Pons (tissue), 1 donor: ENCODE measurements around the gene FCHSD2.
A peak's percentile ranks its signal among the peaks of the same experiment; 100 is the strongest.
"Not testable (repeated sequence)": the region's sequence is repeated elsewhere in the genome, so short reads cannot be mapped to it uniquely, and the experiment has no call there.

Experiments used
- DNase-seq: peaks from one replicate; pipeline ENCODE4 v3.0.0-alpha.2; 2016; ENCODE audit warnings: low spot score

The FCHSD2 gene

DNA sequence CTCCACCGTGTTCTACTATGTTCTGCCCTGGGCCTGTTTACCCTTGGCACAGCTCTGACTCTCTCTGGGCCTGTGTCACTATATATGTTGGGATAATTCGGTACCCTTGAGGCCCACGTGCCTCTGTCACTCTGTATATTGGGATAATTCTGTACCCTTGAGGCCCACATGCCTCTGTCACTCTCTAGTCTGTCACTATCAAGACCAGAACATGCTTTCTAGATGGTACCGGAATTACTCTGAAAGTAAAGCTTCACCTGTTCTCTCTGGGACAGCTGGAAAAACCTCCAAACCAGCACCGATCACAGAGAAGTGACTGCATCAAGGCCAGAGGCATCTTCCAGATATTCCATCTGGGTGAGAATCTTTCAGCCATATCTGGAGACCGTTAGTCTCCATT is 9.3 kb upstream of the FCHSD2 start:
- no peak for DNase-seq

DNA sequence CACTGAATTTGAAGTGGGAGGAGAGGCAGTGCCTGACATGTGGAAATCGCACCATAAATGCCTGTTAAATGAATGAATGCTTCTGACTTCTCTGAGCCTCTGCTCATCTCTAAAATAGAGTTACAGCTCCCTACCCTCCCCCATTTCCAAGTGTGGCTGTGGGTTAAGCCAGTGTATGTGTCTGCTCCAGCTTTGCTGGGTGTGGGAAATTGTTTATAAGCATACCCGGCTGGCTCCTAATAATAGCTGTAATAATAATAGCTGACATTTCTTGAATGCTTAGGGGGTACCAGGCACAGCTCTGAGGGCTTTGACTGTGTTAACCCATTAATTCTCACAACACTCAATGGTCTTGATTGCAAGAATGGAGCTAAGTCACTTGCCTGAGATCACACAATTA is 7.0 kb upstream of the FCHSD2 start:
- no peak for DNase-seq

DNA sequence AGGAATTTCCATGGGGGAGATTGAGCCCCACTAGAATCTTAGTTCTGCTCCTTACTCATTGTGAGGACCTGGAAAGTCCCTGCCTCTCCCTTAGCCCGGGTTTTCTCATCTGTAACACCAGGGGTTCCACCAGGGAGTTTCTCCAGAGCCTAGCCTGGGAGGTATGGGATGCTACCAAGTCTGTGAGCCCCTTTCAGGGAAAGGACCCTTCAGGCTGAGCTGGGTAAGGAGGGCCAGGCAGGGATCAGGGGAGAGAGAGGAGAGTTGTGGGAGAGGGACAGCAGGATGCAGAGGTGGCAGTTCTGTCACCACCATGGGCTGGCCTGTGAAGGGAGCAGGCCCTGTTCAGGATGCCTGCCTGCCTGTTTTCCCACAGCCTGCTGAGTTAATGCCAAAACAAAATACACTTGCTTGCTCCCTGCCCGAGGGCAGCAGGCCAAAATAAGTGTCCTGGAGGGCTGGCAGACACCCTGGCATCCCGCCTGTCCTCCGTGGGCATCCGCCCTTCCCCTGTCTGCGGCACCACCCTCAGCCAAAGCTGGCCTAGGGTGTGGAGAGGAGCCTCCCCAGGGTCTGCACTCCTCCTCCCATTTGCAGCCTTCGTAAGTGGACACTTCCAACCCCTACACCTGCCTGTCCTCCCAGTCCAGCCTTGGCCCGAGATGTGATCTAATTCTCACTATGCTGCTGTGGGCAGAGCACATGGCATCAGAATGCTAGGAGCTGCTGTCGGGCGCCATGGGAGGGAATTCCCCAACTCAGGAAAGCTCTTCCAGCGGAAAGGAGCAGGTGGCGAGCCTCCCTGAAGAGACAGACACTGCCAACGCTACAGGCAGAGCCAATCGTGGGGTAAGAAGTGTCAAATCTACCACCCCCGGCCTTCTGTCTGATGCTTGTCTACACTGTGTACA is 5.9 kb upstream of the FCHSD2 start:
- no peak for DNase-seq

DNA sequence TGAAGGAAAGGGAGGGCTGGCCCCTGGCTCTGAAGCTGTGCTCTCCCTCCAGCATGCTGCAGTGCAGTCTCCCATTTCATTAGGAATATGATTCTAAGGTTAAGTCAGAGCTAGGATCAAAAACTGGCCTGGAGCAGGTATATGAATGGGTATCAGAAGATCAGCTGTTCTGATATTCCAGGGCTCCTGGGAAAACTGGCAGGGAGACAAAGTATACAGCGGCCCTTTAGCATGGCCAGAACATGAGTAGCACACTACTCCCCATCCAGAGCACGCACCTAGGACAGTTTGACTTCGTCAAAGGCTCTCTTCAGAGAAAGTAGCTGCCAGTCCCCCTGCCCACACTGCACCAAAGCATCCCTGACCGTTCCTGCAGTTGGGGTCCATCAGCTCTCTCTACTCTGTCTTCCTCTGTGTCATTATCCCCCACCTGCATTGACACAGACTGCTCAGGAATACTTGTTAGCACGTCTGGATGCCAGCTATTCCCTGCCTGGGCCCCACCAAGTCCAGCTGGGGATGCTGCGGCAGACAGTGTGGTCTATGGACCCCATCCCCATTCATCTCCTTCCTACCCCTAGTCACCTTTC is 4.0 kb upstream of the FCHSD2 start:
- no peak for DNase-seq

- DNase-seq: peak; percentile 52
Measured at GRCh38 chr11:73143126-73143838, 1.2 kb upstream of the FCHSD2 start.

GRCh38 chr11:73141309-73142127 is 600 bp downstream of the FCHSD2 start:
- peak; percentile 25 for DNase-seq

DNA sequence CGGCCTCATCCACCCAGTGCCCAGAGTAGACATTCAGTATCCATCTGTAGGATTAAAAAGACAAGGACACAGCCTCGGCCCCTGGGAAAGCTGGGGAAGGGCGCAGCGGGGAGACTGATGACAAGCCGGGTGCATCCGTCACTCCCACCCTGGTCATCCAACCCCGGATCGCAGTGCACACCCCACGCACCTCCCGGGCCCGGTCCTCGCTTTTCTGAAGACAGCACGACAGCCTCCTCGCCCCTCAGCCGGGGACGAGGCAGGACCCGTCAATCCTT is 1.1 kb downstream of the FCHSD2 start:
- DNase-seq: no peak

GRCh38 chr11:73140213-73141030 is 1.7 kb downstream of the FCHSD2 start:
- no peak for DNase-seq

GRCh38 chr11:73139476-73140198 is 2.5 kb downstream of the FCHSD2 start:
- peak; percentile 22 for DNase-seq

DNA sequence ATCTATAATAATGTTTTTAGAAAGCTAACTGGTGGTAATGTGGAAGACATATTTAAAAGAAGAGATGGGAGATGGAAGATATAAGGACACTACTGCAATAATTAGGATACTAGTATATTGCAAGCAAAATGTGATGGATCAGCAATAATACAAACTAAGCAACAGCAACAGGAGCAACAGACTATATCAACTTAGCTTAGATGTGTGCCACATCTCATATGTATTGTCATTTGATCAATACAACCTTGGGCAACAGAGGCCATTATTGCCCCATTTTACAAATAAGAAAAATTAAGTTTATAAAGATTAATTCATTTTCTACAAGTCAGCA is 4.2 kb downstream of the FCHSD2 start:
- DNase-seq: no peak

DNA sequence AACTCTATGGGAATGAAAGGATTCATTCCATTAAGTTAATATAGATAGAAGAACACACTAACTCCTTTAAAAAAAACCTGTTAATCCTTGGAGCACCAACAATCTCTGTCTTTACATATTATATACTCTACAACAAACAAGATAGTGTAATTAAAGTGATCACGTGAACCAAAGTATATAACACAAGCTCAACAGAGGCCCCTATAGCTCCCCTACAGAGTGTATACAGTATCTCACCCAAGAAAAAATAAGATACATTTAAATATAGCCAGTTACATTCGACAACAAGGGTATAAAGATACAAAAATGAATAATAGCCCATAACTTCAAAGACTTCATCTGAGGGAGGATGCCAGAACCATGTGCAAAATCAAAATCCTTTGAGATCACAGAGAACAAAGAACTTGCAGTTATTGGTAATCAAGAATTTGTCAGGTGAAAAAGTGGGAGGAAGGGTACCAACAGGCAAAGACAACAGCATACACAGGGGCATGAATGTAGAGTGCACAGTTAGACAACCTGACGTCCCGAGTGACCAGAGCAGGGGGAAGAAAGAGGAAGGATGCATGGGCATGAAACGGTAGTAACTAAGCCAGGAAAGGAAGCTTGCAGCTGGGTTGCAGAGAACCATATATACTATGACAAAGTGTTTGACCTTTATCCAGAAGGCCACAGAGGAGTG is 4.7 kb downstream of the FCHSD2 start:
- DNase-seq: no peak

DNA sequence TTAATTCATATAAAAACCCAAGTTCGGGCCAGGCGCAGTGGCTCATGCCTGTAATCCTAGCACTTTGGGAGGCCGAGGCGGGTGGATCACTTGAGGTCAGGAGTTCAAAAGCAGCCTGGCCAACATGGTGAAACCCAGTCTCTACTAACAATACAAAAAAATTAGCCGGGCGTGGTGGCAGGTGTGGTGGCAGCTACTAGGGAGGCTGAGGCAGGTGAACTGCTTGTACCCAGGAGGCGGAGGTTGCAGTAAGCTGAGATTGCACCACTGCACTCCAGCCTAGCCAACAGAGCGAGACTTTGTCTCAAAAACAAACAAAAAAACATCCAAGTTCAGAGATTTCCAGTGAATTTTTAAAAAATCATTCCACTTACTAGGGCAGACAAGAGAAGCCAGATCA is 5.4 kb downstream of the FCHSD2 start:
- not testable (repeated sequence) for DNase-seq

GRCh38 chr11:73135346-73136284 is 6.5 kb downstream of the FCHSD2 start:
- no peak for DNase-seq

GRCh38 chr11:73132349-73132748 is 9.8 kb downstream of the FCHSD2 start:
- not testable (repeated sequence) for DNase-seq

- DNase-seq: no peak
Measured at GRCh38 chr11:73130181-73130580, 11.9 kb downstream of the FCHSD2 start.

- no peak for DNase-seq
Measured at GRCh38 chr11:73129198-73129597, 12.9 kb downstream of the FCHSD2 start.

DNA sequence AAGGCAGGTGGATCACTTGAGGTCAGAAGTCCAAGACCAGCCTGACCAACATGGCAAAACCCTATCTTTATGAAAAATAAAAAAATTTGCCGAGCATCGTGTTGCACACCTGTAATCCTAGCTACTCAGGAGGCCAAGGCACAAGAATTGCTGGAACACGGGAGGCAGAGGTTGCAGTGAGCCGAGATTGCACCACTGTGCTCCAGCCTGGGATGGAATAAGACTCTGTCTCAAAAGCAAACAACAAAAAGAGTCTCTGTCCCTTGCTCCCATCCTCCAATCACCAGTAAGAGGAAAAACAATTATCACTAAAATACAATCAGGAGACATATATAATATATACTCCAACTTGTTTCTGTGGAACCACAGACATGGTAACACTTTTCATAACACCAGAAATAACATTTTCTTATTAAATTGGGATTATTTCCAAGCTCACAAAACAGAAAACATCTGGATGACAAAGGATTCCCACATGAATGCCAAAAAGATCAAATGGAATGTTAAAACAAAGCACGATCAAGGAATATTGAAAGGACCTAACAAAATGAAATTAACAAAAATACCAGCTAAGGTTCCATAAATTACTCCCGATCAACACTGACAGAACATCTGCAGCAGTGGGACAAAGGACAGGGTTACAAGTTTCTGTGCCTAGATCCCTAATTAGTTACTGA is 15.2 kb downstream of the FCHSD2 start:
- DNase-seq: peak; percentile 5

DNA sequence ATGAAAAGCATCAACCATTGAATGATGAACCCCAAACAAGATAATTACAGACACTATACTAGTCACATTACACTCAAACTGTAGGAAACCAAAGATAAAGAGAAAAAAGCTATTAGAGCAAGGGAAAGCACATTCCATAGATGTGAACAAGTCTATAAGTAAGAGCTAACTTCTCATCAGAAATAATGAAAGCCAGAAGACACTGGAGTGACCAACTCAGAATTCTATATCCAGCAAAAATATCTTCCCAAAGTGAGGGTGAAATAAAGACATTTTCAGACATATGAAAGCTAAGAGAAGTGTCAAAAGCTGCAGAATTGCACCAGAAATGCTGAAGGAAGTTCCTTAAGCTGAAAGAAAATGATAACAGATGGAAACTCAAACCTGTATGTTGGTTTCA is 17.3 kb downstream of the FCHSD2 start:
- no peak for DNase-seq

GRCh38 chr11:73123892-73124291 is 18.2 kb downstream of the FCHSD2 start:
- not testable (repeated sequence) for DNase-seq
